GM12878 (cell line): ENCODE measurements around the gene CENPP. TPM values are rescaled to one million over a fixed set of nuclear protein-coding genes. Genes with fewer than 3 reads are reported as not detected.

Experiments
- ATAC-seq: fragments of 200-7000 bp; cut with Tn5 transposase; 3 replicates; pipeline ENCODE4 v1.9.1; 2020; ENCODE audit warnings: mild to moderate bottlenecking, moderate library complexity
- BruUV-seq: library from RNA; stranded (reverse); fragments of 400-500 nt; replicated peaks from 2 replicates; lab custom pipeline; 2021; lab: Mats Ljungman, UMichigan
- CTCF ChIA-PET: fragments of 300-600 bp; sonication (Branson Sonifier 250); formaldehyde crosslinking; extraction: SDS; loops from one replicate; lab custom pipeline; 2021; ENCODE audit warnings: inconsistent platforms; lab: Yijun Ruan, JAX
- POLR2A ChIA-PET: fragments of 350-600 bp; formaldehyde crosslinking; extraction: SDS; loops from one replicate; lab custom pipeline; 2021; ENCODE audit warnings: inconsistent platforms; lab: Charles Lee
- RAD21 ChIA-PET: fragments of 300-600 bp; sonication (Branson Sonifier 250); formaldehyde crosslinking; loops from one replicate; lab custom pipeline; 2023; ENCODE audit warnings: antibody characterized with exemption; ENCODE audit not compliant: unreplicated experiment; lab: Charles Lee
- SMC1A ChIA-PET: fragments of 300-600 bp; sonication (Branson Sonifier 250); formaldehyde crosslinking; loops from one replicate; lab custom pipeline; 2023; ENCODE audit not compliant: unreplicated experiment, uncharacterized antibody; lab: Charles Lee
- DNase-seq: peaks from one replicate; pipeline ENCODE4 v3.0.0-alpha.2; 2011; ENCODE audit warnings: low read depth, low spot score
- FAIRE-seq: peaks from 3 replicates; lab custom pipeline; 2011; peaks lifted over from hg19 to GRCh38; lab: Jason Lieb, UNC
- H2AFZ ChIP-seq: 2 replicates; pipeline ENCODE4 v1.6.0; 2011; ENCODE audit warnings: low read depth, low read length, control low read depth; ENCODE audit not compliant: control insufficient read depth
- H3K27ac ChIP-seq: 2 replicates; pipeline ENCODE4 v1.5.1; 2011; ENCODE audit warnings: control low read depth; ENCODE audit not compliant: control insufficient read depth, insufficient read depth
- H3K27me3 ChIP-seq, 2 experiments: replicated peaks in 1 of 2; 2 replicates each; pipeline versions ENCODE4 v1.6.0 to v1.6.1; 2011; ENCODE audit warnings: low read length in 1 of 2; ENCODE audit not compliant: control insufficient read depth in 2 of 2, insufficient read depth in 2 of 2
- H3K36me3 ChIP-seq, 2 experiments: 2 replicates each; pipeline ENCODE4 v1.5.1; 2011; ENCODE audit warnings: low read length in 1 of 2; ENCODE audit not compliant: control insufficient read depth in 2 of 2, insufficient read depth in 2 of 2
- H3K4me1 ChIP-seq: 2 replicates; pipeline ENCODE4 v1.6.1; 2011; ENCODE audit warnings: mild to moderate bottlenecking, low read length, moderate library complexity, mixed read lengths; ENCODE audit not compliant: control insufficient read depth, insufficient read depth
- H3K4me2 ChIP-seq: 2 replicates; pipeline ENCODE4 v1.6.0; 2011; ENCODE audit warnings: control low read depth; ENCODE audit not compliant: control insufficient read depth, insufficient read depth
- H3K4me3 ChIP-seq: fragments of 200-600 bp; sonication (generic); 2 replicates; pipeline ENCODE4 v1.5.1; 2016
- H3K79me2 ChIP-seq: 2 replicates; pipeline ENCODE4 v1.6.0; 2011; ENCODE audit warnings: low read length; ENCODE audit not compliant: control insufficient read depth, insufficient read depth
- H3K9ac ChIP-seq: 2 replicates; pipeline ENCODE4 v1.8.0; 2011; ENCODE audit warnings: low read length, control low read depth, mixed read lengths; ENCODE audit not compliant: control insufficient read depth, insufficient read depth
- H3K9me3 ChIP-seq: replicated peaks from 3 replicates; pipeline ENCODE4 v1.5.1; 2011; ENCODE audit warnings: mild to moderate bottlenecking, low read length; ENCODE audit not compliant: control insufficient read depth, insufficient read depth
- H4K20me1 ChIP-seq: 2 replicates; pipeline ENCODE4 v1.6.0; 2011; ENCODE audit not compliant: control insufficient read depth, insufficient read depth
- IRF3 ChIP-seq: fragments of 450-650 bp; IDR thresholded peaks from 2 replicates; pipeline ENCODE4 v1.6.1; 2014; ENCODE audit warnings: mild to moderate bottlenecking
- JUNB ChIP-seq: IDR thresholded peaks from 2 replicates; pipeline ENCODE4 v1.6.1; 2016; ENCODE audit warnings: antibody characterized with exemption, mild to moderate bottlenecking
- MTA3 ChIP-seq: IDR thresholded peaks from 2 replicates; pipeline ENCODE4 v1.6.1; 2012; ENCODE audit warnings: low read length, inconsistent platforms, borderline replicate concordance
- TBL1XR1 ChIP-seq: IDR thresholded peaks from 2 replicates; pipeline ENCODE4 v1.6.1; 2012; ENCODE audit warnings: low read depth, low read length, improper control_type of control experiment
- USF1 ChIP-seq: IDR thresholded peaks from 2 replicates; pipeline ENCODE4 v1.6.1; 2011; ENCODE audit warnings: borderline replicate concordance, low read depth, mild to moderate bottlenecking, moderate library complexity, mixed read lengths, low read length; ENCODE audit not compliant: insufficient read depth; ENCODE audit errors: extremely low read length
- WGBS: methylation state at CpG from one replicate; pipeline ENCODE4 v1.1.6; 2016; ENCODE audit warnings: low lambda C conversion rate; ENCODE audit not compliant: insufficient replicate concordance, insufficient coverage; ENCODE audit errors: missing lambda C conversion rate; 5-methylcytosine and 5-hydroxymethylcytosine counted together
- in situ Hi-C: fragments of 300-500 bp; cut with MboI; formaldehyde crosslinking; loops from 9 replicates; pipeline ENCODE4 v1.14.3; 2018; ENCODE audit warnings: mixed read lengths
- intact Hi-C: fragments of 100-400 bp; cut with micrococcal nuclease; formaldehyde crosslinking; loops from one replicate; pipeline ENCODE4 v1.14.2; 2022; ENCODE audit not compliant: unreplicated experiment
- polyA plus RNA-seq, 11 experiments: library from polyadenylated mRNA; depleted of rRNA in 4 of 11; unstranded in 6 of 11; stranded (reverse) in 5 of 11; fragments of >200 nt; fragmentation: Nextera tagmentation in 4 of 11; fragmentation: Illumina TruSeq in 1 of 11; extraction: Ambion mirVana in 4 of 11; extraction: Trizol in 1 of 11; gene quantifications; 1 replicate in 1 of 11; 2 replicates in 10 of 11; pipeline versions ENCODE4 v1.2.1 to v1.2.3, GENCODE V29; 2011 to 2016; ENCODE audit warnings: inconsistent platforms in 2 of 11, missing spikeins in 2 of 11, low read depth in 1 of 11
- total RNA-seq, 4 experiments: library from RNA; depleted of rRNA in 3 of 4; stranded (reverse); fragments of >200 nt in 3 of 4; fragmentation: Illumina TruSeq in 1 of 4; extraction: Trizol in 1 of 4; gene quantifications; 2 replicates each; pipeline versions ENCODE4 v1.2.1 to v1.2.3, GENCODE V29; 2013 to 2021

CENPP gene
- total and polyA plus RNA-seq, 10 of the 15 experiments (the other 5 are each of a cell fraction or from before 2014, with no cell fraction given): 9.4 to 31.4 (median 19.8) TPM

GRCh38 chr9:92637886-92638620 lies 312.3 kb downstream of the CENPP start (continued):
- no peak for TF ChIP-seq IRF3
- TF ChIP-seq JUNB: no peak
- no peak for TF ChIP-seq TBL1XR1
- TF ChIP-seq, all 136 proteins: peak for 0

GRCh38 chr9:92638621-92639101 lies 312.9 kb downstream of the CENPP start:
- no TSS peak for BruUV-seq
- H2AFZ ChIP-seq: no peak overlapping the region
- ChIA-PET POLR2A (no interaction called here), SMC1A (interaction anchor here (1.1 kb wide), 1 partner anchor 21 kb away, joined by 4 read pairs; no protein-coding TSS in a partner anchor), RAD21 (no interaction called here), CTCF (interaction anchor here (1.0 kb wide), 2 partner anchors 11 to 499 kb away, joined by 4 read pairs; no protein-coding TSS in a partner anchor)
- no peak overlapping the region for H3K4me3 ChIP-seq
- 98% methylated on average over 5 of the region's 5 CpGs for WGBS
- no peaks in the 10 kb centered on the region for H3K9me3 ChIP-seq
- FAIRE-seq (no peak), DNase-seq (no peak), ATAC-seq (no peak)
- H4K20me1 ChIP-seq: no peaks in the 10 kb centered on the region; the same call in 1 of the 2 replicates
- H3K4me2 ChIP-seq: no peak overlapping the region
- H3K79me2 ChIP-seq: no peaks in the 10 kb centered on the region
- H3K36me3 ChIP-seq: peaks cover 21 to 45% of the 10 kb centered on the region in 2 experiments
- H3K27ac ChIP-seq: no peak overlapping the region
- no peaks in the 10 kb centered on the region for H3K27me3 ChIP-seq
- H3K4me1 ChIP-seq: no peaks in the 10 kb centered on the region
- intact Hi-C loops: loop anchor here (10.0 kb wide), 1 partner anchor 134 kb away; no protein-coding TSS in a partner anchor
- in situ Hi-C loops: loop anchor here (5.0 kb wide), 1 partner anchor 501 kb away; no protein-coding TSS in a partner anchor
- TF ChIP-seq USF1 (no peak), MTA3 (no peak)
- no peak overlapping the region for H3K9ac ChIP-seq
